Frontal cortex (tissue), 4 donors: Measurements from ENCODE around the gene POLR3H. TPM values are rescaled to one million over a fixed set of nuclear protein-coding genes. Genes with fewer than 3 reads are reported as not detected.

ENCODE experiments used
- DNase-seq, 2 donors: peaks; one replicate each; pipeline ENCODE4 v3.0.0; 2012; ENCODE audit warnings: low spot score in 2 of 2
- FAIRE-seq: peaks from 2 replicates; lab custom pipeline; 2012; peaks lifted over from hg19 to GRCh38; lab: Jason Lieb, UNC
- total RNA-seq: library from RNA; depleted of rRNA; stranded (reverse); fragments of >200 nt; gene quantifications from one replicate; pipeline ENCODE4 v1.2.3, GENCODE V29; 2014
- donor health status: control.
- donor health status: control.
- donor health status: control.

Gene POLR3H
- total RNA-seq, 1 donor from 2014 or later, result 24.1 TPM

DNA sequence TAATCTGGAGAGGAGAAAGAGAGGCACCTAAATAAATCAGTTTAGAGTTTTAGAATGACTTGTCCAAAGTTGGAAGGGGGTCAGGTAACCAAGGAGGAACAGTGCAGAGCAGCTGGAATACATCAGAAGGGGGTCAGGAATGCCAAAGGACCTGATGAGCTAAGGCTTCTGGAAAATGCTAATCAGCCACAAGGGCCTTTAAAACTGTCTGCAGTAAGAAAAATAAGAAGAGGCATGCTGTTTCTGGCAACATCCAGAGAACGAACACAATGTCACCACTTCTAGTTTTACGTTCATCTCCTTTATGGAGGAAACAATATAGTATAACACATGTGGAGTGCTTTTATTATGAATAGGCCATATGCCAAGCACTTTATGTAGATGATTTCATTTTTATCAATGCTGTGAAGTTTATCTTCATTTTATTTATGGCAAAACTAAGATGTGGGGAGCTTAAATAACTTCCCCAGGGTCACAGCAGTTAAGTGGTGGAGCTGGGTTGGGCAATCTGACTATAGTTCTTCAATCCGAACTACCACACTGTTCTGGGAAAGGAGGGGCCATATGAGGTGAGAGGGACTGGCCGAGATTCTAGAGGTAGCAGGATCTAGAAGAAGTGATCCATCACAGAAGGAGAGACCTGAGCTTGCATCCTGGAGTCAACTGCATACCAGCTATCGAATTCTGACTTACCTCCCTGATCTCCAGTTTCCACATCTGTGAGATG, 52.7 kb downstream of the POLR3H start:
- no peak for FAIRE-seq
- DNase-seq, result no peak

DNA sequence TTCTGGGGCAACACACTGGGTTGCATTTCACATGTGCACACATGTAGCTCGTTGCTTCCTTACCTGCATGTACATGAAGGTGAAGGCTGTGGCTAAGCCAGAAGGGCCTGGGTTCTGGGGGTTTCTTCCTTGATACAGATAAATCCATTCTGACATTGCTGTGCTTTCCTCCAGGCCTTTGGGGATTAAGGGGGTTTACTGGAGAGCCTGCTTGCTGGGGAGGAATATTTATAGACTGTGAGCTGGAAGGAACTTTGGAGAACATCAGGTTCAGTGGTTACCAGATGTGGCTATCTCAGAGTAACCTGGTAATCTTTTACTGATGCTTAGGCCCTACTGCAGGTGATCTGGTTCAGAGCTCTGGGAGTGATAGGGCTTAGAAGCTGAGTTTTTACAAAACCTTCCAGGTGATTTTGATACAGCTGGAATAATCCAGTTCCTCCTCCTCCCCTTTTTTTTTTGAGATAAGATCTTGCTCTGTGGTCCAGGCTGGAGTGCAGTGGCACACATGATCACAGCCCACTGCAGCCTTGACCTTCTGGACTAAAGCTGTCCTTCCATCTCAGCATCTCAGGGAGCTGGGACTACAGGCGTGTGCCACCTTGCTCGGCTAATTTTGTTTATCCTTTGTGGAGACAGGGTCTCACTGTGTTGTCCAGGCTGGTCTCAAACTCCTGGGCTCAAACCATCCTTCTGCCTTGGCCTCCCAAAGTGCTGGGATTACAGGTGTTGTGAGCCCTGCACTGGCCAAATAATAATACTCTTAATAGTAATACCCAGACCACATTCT, 55.5 kb downstream of the POLR3H start:
- FAIRE-seq, result no peak
- no peak for DNase-seq

DNA sequence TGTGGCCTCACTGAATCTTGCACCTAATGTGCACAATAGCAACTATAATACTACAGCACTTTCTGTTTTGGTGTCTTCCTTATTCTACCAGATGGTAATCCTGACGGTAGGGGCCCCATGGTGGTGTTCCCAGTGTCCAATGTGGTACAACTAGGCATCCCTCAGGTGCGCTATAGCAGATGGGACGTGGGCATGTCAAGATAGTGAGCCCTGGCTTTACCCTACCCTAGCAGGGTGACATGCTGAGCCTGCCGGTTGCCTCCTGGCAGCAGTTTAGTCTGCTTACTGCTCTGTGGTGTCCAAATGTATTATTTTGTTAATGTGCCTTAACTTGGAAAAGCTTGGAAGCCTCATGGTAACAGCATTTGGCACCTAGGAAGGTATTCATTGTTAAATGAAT, 56.2 kb downstream of the POLR3H start:
- FAIRE-seq (no peak), DNase-seq (no peak)

DNA sequence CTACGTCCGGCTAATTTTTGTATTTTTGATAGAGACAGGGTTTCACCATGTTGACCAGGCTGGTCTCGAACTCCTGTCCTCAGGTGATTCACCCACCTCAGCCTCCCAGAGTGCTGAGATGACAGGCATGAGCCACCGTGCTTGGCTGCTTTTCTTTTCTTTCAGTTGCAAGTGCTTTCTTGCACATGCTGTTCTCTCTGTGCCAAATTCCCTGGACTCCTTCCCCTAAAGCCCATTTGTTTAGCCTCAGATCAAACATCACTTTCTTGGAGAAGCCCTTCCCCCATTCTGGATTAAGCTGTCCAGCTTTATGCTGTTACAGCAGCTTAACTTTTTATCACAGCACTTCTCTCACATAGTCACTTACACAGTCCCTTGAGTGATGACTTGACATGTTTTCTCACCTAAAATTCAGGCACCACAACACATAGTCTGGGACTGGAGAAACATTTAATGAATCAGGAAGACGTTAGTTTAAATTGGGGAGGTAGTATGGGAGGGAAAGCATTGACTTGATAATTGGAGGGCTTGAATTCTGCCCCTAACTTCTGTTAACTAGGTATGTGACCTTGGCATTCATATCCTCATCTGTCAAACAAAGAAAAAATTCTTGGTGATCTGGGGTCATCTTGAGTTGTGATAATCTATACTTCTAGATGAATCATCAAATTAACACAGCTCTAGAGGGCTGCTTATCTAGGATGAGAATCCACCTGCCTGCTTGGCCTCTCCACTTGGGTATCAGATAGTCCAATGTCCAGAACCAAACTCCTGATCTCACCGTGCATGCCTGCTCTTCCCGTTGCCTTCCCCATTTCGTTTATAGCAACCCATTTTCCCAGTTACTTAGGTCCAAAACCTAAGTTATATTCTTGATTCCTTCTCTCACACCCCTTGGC, 57.0 kb downstream of the POLR3H start:
- FAIRE-seq (no peak), DNase-seq (no peak)

DNA sequence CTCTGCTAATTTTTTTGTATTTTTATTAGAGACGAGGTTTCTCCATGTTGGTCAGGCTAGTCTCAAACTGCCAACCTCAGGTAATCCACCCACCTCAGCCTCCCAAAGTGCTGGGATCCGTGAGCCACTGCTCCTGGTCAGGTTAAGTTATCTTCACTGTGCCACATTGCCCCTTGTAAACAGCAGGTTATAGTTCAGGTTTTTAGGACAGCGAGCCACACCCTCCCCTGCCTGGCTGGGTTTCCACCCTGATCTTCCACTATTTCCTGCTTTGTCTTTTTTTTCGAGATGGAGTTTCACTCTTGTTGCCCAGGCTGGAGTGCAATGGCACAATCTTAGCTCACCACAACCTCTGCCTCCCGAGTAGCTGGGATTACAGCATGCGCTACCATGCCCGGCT, 59.2 kb downstream of the POLR3H start:
- DNase-seq, result no peak
- FAIRE-seq, result no peak

DNA sequence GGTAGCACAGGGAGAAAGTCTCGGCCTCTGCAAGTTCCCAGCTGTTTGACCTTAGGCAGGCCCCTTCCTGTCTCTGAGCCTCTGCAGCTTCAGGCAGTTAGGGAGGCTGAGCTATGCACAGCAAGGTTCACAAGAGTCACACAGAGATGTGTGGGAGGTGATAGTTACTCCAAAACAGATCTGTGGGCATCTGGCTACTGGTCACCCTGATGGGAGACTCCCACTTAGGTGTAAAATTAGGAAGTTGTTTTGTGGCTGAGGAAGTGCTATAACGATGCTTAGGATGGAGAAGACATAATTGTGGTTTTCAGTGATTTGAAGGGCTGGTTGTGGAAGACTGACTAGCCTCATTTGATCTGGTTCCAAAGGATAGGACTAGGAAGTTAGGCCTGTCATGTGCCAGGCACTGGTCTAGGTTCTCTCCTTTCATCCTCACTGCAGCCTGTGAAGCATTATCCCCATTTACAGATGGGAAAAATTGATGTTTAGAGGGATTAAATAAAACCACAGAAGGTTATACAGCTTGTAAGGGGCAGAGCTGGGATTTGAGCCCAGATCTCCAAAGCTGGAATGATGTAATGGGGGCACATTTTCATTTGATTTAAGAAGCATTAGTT, 61.8 kb downstream of the POLR3H start:
- DNase-seq, result no peak
- no peak for FAIRE-seq

DNA sequence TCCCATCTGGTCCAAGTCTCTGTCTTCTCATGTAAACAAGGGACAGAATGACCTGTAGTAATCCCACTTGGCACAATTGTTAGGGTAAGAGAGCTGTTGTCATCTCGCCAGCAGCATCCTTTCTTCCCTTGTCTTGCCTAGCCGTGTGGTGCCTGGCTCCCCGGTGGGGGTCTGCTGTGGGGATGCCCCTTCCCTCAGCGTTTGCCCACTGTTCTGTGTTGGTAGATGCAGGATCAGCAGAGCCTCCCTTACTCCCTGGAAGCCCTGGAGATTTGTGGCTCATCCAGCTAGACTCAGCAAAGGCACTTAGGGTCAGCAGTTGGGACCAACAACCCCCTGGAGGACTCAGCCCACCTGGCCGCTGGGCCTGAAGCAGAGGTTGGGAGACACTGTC, 62.3 kb downstream of the POLR3H start:
- no peak for FAIRE-seq

DNA sequence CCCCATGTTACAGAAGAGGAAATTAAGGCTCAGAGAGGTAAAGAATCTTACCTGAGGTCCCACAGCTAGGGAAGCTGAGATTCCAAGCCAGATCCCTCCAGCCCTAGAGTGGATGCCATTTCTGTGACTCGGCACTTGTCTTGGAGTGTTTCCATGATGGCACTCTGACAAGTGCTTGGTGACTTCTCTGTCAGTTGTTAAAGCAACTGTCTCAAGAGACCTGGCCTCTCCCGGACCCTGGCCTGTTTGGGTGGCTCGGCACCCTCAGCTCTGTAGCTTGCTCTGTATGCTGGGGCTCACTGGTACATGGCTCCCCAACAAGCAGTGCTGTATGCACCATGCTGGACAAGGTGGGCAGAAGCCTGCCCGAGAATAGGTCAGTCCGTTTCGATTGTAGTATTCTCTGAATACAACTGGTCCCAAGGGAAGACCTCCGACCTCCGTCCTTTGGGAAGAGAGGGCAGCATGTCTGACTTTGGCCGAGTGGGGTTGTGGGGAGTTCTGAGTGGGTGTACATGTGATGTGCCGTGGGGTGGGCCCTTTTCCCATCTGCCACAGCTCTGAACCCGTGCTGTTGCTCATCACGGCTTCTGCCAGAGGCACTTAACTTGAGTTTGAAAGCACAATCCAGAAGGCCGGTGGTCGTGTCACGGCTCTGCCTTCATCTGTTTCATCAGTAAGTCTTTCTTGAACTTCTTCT, 63.0 kb downstream of the POLR3H start:
- DNase-seq (no peak), FAIRE-seq (no peak)

More for the DNA sequence above, 62.3 kb downstream of the POLR3H start:
- DNase-seq, result no peak

DNA sequence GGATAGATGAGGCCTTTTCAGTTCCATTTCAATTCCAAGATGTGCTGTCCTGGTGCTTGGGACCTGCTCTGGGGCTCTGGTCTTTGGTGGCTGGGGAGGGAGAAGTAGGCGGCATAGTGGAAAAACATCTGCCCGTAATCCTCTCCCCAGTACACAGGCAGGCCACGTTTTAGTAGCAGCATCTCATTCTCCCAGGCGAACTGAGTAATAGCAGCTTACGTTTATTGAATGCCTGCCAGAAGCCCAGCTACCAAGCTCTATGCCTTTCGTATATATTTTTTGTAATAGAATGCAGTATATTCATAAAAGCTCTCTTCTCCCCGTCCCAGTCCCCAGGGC, 63.9 kb downstream of the POLR3H start:
- no peak for DNase-seq
- no peak for FAIRE-seq

DNA sequence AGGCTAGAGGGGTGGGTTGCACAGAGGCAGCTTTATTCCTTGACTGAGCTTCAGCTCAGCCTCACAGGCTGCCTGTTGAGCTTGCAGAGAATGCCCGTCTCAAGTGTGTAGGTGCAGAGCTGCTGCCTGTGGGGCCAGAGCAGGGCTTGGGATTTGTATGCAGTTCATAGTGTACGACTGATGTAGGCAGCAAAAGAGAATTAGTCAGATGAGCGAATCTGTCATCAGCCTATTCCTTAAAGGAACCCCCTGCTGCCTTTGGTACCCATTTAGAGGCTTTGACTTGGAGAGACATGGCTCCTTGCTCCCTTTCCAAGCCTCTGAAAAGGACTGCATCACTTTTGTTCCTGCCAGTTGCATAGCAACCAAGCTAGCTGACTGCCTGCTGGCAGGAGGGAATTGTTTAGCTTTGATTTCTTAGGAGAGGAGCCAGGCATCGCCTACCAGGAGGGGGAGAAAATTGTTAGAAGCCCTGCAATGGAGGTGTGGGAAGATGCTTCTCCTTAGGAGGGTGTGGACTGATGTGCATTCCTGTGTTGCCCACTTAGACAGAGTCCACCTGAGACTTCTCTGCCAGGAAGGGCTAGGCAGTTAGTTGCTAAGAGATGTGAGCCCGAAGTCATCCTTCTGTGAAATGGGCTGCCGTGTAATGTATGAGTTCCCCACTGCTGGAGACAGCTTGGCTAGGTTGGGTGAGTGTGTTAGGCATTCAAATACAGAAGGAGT, 64.4 kb downstream of the POLR3H start:
- peak; percentile 17 to 40 for DNase-seq
- no peak for FAIRE-seq

DNA sequence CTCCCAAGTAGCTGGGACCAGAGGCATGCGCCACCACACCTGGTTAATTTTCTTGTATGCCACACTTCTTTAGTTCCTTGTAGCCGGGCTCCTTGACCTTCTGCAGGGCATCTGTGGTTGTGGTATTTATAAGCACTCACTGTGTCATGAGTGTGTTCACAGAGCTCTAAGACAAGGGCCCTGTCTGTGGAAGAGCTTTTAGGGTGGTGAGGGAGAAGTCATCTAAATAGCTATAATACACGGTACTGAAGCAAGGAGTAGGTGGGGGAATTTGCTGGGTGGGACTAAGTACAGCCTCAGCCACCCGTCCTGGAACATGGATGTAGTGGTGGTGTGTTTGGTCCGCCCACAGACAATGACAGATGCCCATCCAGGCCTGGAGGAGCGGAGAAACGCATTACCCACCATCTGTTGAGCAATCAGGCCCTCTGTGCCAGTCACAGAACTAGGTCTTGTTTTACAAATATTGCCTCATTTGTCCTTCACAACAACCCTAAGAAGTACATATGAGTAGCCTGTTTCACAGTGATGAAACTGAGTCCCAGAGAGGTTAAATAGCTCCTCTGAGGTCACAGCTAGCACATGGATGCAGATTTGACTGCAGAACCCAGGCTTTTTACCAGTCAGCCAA, 65.3 kb downstream of the POLR3H start:
- no peak for DNase-seq
- no peak for FAIRE-seq

DNA sequence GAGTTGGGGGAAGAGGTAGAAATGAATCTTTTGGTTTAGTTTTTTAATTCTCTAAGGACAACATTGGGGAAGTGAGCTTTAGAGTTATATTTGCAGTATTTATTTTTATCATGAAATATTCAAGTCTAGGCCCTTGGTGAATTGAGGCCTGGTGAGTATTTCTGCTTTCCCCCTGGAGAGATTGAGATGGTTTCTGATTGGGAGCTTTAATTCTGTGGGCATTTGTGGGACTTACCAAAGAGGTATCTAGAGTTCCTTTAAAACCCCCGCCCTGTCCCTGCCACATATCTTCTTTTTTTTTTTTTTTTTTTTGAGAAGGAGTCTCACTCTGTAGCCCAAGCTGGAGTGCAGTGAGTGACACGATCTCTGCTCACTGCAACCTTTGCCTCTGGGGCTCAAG, 65.8 kb downstream of the POLR3H start:
- DNase-seq (no peak), FAIRE-seq (no peak)

Other genes starting within 250 kb of the POLR3H start
- gene ZC3H7B, start 242.9 kb downstream of the POLR3H start, total RNA-seq, result 48.5 TPM
- 7.3 TPM for gene TEF, start 162.5 kb downstream of the POLR3H start, total RNA-seq
- gene TOB2, start 97.7 kb downstream of the POLR3H start, total RNA-seq, result 10.2 TPM
- 53.0 TPM for gene PHF5A, start 75.8 kb downstream of the POLR3H start, total RNA-seq
- 72.2 TPM for gene ACO2, start 75.4 kb downstream of the POLR3H start, total RNA-seq
- 8.6 TPM for gene CSDC2, start 16.5 kb upstream of the POLR3H start, total RNA-seq
- 16.3 TPM for gene PMM1, start 45.4 kb upstream of the POLR3H start, total RNA-seq
- gene DESI1, start 76.6 kb upstream of the POLR3H start, total RNA-seq, result 17.9 TPM
- 259 TPM for gene XRCC6, start 76.8 kb upstream of the POLR3H start, total RNA-seq
- gene SNU13, start 144.4 kb upstream of the POLR3H start, total RNA-seq, result 74.6 TPM
- 0.41 TPM for gene MEI1, start 155.0 kb upstream of the POLR3H start, total RNA-seq